GM19099 (cell line): Measurements from ENCODE around the gene TOMM22.

Experiments
- POLR2A ChIP-seq: IDR thresholded peaks from 3 replicates; pipeline ENCODE4 v1.6.1; 2011; ENCODE audit warnings: low read depth; ENCODE audit not compliant: insufficient read length; ENCODE audit errors: extremely low read depth

The TOMM22 gene

DNA sequence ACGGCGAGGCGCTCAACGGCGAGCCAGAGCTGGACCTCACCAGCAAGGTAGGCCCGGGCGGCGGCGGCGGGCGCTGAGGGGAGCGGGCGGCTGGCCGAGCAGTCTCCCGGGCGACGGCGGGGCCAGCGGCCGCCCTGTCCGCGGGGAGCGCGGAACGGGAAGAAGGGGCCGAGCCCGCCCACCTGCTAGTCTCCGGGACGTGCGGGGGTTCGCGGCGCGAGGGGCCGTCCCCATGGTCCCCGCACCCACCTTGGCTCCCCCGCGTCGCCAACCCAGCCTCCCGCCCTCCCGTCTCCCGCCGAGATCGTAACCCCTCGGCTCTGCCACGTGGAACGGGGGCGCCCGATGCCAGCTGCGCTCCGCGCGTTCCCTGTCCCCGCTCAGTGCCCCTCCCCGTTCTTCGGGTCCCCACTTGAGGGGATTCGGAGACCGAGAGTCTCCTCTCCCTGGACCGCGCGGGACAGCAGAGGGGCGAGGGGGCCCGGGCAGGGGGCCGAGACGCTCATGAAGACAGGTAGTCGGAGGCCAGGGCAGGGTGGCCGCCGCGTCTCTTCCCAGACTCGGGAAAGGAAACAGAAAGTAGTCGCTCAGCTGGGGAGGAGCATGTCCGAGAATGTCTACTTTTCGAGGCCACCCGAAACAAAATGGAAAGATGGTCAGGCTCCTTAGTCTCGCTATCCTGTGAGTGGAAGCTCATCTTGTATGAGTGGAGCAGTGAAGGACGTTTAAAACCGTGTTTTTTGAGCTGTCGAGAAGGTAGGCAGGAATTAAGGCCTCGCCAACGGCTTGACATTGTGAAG, 24.5 kb downstream of the TOMM22 start:
- TF ChIP-seq POLR2A, result no peak

DNA sequence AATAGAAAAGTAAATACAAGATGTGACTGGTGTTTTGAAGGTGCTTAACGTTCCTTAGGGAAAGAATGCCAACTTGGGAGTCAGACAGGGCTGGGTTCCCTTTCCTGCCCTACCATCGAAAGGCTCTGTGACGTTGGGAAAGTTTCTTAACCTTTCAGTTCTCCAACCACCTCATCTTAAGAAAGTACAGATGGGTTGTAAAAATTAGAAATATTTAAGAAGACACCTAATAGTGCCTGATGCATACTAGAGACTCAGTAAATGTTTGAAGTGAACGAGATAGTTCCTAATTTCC, 25.1 kb downstream of the TOMM22 start:
- no peak for TF ChIP-seq POLR2A

DNA sequence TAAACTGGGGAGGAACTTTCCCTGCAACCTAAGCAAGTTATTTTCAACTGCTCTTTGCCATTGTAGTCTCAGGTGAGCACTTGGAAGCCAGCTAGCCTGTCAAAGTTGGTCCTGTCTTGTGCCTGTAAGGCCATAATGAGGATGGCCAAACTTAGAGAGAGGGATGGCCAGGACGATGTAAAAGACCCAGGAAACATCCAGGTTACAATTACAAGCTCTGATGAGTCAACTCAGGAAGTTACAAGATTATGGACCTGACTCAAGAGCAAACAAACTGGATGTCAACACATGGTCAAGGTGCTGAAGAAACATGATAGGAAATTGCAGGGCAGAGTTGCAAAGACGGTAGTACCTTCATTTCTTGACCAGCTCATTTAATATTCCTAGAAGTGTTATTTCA, 25.6 kb downstream of the TOMM22 start:
- no peak for TF ChIP-seq POLR2A

DNA sequence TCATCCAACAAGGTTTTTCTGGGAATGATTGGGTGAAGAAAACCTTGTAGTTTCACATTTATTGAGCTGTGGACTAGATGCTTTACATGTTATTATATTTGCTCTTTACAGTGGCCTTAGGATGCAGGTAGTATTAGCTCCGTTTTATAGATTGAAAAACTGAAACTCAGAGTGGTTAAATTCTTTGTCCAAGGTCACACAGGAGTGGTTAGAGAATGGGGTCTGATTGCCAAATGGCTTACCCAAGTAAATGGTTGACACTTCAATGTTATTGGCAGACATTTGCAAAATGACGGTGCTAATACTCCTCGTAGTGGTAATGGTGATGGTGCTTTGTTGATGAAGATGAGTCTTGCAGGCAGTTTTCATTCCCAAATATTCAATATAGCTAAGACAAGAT, 26.2 kb downstream of the TOMM22 start:
- no peak for TF ChIP-seq POLR2A

DNA sequence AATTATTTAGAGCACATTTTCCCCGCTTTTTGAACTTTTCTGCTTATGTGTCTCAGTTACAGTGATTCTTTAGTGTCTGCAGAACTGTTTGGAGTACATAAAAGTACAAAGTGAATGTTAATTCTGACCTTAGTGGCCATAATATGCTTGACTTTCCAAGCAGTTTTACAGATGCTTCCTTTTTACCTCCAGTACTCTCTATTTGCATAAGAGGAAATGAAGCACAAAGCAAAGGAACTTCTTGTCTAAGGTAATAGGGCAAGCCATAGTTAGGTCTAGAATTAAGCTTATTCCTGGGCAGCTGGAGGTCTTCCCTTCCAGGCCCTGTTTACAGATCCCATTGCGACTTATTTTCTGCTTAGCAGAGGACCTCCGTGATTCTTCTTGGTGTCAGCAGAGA, 27.5 kb downstream of the TOMM22 start:
- TF ChIP-seq POLR2A, result no peak

DNA sequence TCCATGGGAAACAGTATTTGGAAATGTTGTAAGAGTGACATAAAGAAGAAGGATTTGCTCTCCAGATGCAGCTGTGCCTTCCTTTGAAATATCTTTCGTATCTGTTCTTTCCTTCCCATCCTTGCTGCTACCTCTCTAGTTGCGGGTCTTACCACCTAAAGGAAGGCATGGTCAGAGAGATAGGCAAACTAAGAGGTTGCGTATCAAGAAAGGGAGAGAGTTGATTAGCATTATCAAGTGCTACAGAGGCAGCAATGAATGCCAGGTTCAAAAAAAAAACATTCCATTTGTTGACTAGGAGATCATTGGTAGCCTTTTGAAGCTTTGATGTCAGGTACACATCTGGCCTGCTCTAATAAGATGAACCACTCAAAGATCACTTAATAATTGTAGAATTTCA, 28.6 kb downstream of the TOMM22 start:
- TF ChIP-seq POLR2A, result no peak

DNA sequence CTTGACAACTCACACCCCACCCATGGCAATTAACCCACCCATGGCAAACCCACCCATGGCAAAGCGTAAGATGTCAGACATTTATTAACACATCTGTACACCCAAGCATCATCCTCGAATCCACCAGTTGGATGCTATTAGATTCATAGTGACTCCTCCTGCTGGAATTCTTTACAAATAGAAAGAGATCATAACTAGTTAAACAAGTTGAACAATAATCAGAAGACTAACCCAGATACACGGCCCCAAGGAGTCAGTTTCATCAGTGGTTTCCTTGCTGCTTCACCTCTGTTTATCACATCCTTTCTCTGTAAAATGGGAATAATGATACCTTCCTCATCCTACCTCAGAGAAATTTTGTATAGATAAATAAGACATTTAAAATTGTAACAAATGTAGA, 29.1 kb downstream of the TOMM22 start:
- no peak for TF ChIP-seq POLR2A

DNA sequence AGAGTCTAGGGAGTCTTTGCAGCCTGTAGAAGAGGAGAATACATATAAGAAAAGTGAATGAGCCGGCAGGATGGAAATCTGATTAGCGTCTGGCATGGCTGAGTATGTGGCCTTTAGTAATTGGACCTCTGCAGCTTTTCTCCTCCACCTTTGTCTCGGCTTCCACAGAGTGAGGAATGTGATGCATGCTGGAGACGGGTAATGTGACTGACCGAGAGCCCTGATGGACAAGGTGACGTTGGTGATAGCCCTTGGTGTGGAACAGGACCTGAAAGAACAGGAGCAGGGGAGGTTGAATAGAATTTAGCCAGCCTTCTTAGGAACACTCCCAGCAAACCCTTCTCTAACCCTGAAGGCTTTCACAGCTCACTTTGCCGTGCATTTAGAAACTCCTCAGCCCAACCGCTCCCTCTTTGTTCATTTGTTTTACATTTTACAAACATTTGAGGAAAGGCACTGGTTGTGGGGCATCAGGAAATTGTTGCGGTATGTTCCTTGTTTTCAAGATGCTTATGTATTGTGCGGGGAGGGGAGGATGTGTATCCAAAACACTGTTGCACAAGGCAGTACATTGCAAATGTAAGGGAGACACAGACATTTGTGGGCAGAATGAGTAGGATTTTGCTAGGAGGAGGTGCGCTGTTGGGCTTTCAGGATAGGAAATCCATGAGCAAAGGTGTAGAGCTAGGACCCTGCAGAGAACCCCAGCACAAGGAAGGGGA, 30.9 kb downstream of the TOMM22 start:
- TF ChIP-seq POLR2A, result no peak

DNA sequence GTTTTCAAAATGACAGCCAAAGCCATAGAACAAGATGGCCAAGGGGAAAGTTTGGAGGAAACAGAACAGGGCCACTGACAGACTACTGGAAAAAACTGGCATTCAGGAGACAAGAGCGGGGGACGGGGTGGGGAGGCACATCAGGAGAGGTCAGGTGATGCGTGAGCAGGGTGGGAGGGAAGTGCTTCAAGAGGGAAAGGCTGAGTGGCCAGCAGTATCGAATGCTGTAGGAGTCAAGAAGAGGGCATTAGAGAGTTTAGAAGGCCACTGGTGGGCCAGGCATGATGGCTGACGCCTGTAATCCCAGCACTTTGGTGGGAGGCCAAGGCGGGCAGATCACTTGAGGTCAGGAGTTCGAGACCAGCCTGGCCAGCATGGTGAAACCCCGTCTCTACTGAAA, 32.2 kb downstream of the TOMM22 start:
- TF ChIP-seq POLR2A, result no peak

DNA sequence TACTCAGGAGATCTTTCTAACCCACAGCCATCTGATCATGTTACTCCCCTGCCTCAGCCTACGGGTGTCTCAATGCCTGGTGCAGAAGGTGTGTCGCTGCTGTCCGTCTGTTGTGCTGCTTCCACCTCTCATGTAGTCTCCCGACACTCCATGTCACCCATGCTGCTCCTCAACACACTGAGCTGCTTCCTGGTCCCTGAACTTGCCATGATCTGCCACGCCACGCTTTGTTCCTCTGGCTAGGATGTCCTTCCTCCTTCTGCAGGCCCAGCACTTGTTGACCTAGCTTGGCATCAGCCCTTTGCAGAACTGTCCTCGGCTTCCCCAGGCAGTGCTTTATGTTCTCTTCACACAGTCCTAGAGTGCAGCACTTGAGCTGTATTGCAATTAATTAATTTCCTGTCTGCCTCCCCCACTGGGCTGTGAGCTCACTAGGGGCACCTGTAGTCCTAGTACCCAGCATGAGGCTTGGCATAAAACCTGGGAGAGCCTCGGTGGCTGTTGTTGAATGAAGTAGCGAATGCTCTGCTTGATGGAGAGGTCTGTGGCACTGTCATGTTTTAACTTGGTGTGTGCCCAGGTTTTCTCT, 33.5 kb downstream of the TOMM22 start:
- TF ChIP-seq POLR2A, result no peak

DNA sequence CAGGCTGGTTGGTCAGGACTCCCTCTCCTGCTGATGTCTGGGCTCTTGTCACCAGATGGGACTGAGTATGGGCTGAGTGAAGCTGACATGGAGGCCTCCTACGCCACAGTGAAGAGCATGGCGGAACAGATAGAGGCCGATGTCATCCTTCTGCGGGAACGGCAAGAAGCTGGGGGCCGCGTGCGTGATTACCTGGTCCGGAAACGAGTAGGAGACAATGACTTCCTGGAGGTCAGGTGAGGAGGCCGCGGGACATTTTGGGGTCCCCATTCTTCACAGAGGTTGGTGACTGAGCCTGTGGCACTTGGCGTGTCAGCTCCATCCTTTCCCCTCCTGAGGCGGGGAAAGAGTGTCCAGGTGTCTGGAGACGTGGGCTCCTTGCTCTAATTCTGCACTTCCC, 34.1 kb downstream of the TOMM22 start:
- TF ChIP-seq POLR2A, result no peak

DNA sequence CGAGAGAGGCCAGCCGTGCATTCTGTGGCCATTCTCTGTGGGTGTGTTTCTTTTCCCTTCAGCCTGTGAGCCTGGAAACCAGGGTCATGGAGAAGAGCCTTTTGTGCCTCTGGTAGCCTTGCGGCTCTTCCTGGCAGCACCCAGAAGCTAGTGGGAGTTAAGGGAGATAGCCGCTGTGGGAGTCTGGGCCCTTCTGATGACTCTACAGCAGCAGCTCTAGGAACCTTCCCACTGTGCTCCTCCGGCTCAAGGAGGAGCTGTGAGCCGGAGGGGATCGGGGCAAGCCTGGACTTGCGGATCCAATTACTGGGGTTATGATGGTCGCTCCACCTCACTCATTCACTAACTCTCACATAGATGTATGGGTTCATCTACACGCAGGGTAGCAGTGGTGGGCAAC, 34.5 kb downstream of the TOMM22 start:
- no peak for TF ChIP-seq POLR2A

DNA sequence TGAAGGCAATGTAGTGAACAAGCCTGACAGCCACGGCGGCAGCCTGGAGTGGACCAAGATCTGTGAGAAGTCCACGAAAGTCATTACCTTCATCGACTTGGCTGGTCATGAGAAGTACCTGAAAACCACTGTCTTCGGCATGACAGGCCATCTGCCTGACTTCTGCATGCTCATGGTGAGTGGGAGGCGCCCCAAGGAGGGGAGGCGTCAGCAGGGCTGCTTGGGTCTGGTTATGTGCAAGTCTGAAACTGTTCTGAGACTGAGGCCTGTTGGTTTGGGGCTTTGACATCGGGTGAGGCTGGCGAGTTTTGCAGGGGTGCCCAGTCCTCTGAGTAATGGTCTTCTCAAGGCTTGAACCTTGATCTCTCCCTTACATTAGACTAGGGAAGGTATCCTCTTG, 35.1 kb downstream of the TOMM22 start:
- TF ChIP-seq POLR2A, result no peak

DNA sequence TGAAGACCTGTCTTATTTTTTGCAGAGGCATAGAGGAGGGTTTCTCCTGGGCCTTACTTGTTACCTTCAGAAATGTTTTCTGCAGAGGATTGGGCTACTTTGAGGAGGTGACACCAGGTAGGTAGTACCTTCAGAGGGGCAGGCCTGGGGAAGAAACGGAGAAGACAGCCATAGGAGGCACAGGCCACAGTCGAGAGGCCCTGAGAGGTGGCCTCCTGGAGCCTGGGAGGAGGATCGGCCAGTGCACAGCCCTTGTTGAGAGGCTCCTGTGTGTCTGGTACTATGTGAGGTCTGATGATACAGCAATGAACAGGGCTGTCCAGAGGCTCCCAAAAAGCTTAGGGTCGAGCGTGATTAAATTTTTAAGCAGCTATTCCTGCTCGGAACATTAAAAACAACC, 35.5 kb downstream of the TOMM22 start:
- TF ChIP-seq POLR2A, result no peak

DNA sequence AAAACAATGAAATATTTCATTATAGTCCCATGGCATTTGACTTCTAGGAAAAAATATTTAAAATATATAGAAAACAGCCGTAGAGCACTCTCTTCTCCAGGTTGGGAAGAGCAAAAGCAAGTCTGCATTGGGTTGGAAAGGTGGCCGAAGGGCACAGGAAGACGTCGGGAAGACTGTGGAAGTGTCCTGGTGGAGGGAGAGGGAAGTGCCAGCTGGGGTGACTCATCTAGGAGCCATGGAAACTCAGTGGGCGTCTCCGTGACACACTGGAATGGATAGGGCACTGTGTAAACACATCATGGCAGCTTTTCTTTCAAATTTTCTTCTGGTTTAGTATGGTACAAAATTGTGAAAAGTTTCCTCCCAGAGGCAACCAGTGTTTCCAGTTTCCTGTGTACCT, 36.7 kb downstream of the TOMM22 start:
- no peak for TF ChIP-seq POLR2A

DNA sequence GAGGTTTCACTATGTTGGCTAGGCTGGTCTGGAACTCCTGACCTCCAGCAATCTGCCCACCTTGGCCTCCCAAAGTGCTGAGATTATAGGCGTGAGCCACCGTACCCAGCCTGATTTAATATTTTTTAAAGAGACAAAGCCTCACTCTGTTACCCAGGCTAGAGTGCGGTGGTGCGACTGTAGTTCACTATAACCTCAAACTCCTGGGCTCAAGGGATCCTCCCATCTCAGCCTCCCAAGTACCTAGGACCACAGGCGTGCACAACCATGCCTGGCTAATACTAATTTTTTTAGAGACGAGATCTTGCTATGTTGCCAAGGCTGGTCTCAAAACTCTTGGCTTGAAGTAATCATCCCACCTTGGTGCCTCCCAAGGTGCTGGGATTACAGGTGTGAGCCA, 37.4 kb downstream of the TOMM22 start:
- TF ChIP-seq POLR2A, result no peak

DNA sequence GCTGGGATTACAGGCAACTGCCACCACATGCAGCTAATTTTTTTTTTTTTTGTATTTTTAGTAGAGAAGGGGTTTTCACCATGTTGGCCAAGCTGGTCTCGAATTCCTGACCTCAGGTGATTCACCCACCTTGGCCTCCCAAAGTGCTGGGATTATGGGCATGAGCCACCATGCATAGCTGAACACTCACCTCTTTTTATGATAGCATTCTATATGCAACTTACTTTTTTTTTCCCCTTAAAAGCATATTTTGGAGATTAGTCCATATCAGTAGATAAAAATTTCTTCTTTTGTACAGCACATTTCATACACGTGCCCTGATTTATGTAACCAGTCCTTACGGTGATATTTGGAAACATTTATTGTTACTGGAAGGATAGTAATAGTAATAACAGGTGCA, 38.6 kb downstream of the TOMM22 start:
- no peak for TF ChIP-seq POLR2A

DNA sequence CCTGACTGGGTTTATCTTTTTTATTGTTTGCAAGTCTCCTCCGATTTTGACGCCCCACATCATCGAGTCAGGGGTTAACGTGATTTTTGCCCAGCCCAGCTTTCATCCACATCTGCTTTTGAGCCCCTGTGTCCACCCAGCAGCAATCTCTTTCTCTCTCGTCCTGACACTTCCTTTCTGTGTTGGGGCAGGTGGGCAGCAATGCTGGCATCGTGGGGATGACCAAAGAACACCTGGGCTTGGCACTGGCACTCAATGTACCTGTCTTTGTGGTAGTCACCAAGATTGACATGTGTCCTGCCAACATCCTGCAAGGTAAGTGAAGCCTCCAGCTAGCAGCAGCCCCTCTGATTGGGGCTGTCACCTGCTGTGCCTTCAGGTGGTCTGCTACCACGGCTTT, 39.8 kb downstream of the TOMM22 start:
- TF ChIP-seq POLR2A, result no peak
